HG03520 (cell line): ENCODE data around the gene CAMK1D.

ENCODE experiments used
- ATAC-seq: cut with Tn5 transposase; IDR thresholded peaks from one replicate; pipeline ENCODE4 v1.9.1; 2021; ENCODE audit warnings: mild to moderate bottlenecking, moderate library complexity; ENCODE audit not compliant: unreplicated experiment

Gene CAMK1D

GRCh38 chr10:12459762-12460161 is 110.4 kb downstream of the CAMK1D start:
- no peak for ATAC-seq

- no peak for ATAC-seq
Observed at GRCh38 chr10:12463459-12463838, 114.1 kb downstream of the CAMK1D start.

- ATAC-seq = no peak
Observed at GRCh38 chr10:12465385-12466136, 116.2 kb downstream of the CAMK1D start.

DNA sequence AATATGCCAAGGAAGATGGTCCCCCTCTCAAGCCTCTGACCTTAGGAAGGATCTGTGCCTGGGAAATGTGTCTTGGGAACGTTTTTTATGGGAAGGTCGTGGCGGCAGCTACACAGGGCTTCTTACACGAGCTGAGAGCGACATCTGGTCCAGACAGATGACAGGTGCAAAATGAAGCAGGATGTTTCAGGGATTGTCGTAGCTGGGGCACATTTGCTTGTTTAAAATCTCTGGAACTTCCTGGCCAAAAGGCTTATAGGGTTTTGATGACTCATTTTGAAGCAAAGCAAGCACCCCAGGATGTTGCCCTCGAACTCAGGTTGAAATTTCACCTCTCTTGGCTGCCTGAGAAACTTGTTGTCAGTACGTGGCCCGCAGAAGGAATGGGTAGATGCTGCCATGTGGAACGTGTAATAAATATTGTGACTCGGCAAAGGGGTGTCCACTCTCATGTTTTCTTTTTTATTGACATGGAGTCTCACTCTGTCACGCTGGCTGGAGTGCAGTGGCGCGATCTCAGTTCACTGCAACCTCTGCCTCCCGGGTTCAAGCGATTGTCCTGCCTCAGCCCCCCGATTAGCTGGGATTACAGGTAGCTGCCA is 117.5 kb downstream of the CAMK1D start:
- no peak for ATAC-seq

DNA sequence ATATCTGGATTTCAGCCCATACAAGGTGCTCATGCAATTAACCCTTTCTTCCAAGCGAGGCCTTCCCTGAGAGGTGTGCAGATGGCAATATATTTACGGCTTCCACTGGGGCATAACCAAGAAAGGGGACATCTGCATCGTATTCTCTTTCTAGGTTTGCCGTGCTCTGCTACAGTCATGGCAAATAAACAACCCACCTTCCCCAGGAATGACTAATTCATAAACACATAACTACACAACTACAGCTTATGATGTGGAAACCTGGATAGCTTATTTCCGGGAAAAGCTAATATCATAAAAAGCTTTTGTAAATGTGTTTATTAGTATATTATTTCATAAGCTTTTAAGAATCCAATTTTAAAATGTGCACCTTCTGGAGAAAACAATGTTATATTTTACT is 120.0 kb downstream of the CAMK1D start:
- ATAC-seq = no peak

GRCh38 chr10:12470719-12471118 is 121.4 kb downstream of the CAMK1D start:
- ATAC-seq = no peak

GRCh38 chr10:12471135-12471534 is 121.8 kb downstream of the CAMK1D start:
- no peak for ATAC-seq

GRCh38 chr10:12473491-12473890 is 124.1 kb downstream of the CAMK1D start:
- ATAC-seq = no peak

- ATAC-seq = no peak
Observed at GRCh38 chr10:12474727-12475412, 125.5 kb downstream of the CAMK1D start.

DNA sequence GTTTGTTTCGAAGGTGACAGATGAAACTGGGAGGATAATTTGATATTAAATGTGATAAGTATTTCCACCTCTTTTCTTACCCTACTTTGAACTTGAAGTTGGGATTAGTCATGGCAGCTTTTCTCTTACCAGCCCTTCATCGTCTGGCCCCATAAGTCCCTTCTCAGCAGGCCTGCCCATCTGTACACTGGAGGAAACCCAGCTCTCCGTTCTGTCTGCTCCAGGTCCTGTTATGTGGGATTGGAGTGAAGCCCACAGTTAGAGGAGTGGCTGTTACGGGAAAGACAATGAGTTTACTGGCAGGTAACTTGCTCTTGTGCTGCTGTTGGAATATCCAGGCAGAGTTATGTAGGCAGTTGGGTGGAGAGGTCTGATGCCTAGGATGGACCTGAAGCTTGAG is 127.3 kb downstream of the CAMK1D start:
- ATAC-seq = no peak

GRCh38 chr10:12479437-12479844 is 130.1 kb downstream of the CAMK1D start:
- no peak for ATAC-seq

- no peak for ATAC-seq
Observed at GRCh38 chr10:12479924-12480323, 130.6 kb downstream of the CAMK1D start.

DNA sequence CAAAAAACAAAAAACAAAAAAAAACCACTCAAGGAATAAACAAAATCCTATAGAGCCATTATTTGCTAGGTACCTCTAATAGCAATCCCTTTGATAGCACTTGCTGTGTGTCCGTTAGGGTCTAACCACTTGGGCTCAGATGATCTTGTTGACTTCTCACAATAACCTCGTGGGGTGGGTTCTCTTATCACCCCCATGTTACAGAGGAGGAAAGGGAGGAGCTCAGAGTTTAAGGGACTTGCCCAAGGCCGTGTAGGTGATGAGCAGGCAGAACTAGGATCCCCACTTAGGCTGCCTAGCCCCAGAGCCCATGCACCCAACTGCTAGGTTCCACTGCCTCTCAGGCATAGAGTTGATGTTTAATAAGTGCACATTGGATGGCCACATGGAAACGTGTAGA is 131.1 kb downstream of the CAMK1D start:
- no peak for ATAC-seq

DNA sequence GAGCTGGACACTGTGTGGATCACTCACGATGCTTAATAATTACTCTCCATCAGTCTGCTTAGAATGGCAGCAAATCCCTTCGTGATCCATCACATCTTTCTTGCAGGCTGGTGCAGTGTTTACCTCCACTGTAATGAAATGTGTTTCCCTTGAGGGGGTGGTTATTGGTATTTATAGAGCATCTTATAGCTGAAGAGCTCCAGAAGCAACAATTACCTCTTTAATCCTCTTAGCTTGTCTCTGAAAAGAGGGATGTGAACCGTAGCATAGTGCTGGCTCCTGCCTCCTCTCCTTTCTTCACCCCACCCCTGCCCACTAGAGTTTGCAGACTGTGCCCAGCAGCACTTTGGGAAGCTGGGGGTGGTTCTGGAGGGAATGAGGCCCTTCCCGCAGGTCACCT is 132.6 kb downstream of the CAMK1D start:
- no peak for ATAC-seq

GRCh38 chr10:12482587-12482986 is 133.2 kb downstream of the CAMK1D start:
- ATAC-seq = no peak

GRCh38 chr10:12484002-12484918 is 134.9 kb downstream of the CAMK1D start:
- ATAC-seq = no peak

GRCh38 chr10:12484941-12485805 is 135.8 kb downstream of the CAMK1D start:
- ATAC-seq = peak; percentile 88

- no peak for ATAC-seq
Observed at GRCh38 chr10:12487366-12487765, 138.0 kb downstream of the CAMK1D start.

DNA sequence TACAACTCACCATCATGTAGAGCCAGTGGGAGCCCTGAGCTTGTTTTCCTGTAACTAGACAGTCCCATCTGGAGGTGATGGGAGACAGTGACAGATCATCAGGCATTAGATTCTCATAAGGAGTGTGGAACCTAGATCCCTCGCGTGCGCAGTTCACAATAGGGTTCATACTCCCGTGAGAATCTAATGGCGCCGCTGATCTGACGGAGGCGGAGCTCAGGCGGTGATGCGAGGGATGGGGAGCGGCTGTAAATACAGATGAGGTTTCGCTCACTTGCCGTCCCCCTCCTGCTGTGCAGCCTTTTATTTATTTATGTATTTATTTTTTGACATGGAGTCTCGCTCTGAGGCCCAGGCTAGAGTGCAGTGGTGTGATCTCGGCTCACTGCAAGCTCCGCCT is 139.3 kb downstream of the CAMK1D start:
- ATAC-seq = no peak

- ATAC-seq = no peak
Observed at GRCh38 chr10:12489357-12489756, 140.0 kb downstream of the CAMK1D start.
